GM19372 (cell line): ENCODE results near the gene DPAGT1.
"Not testable (repeated sequence)": the region's sequence is repeated elsewhere in the genome, so short reads cannot be mapped to it uniquely, and the experiment has no call there.

Source experiments
- ATAC-seq: cut with Tn5 transposase; IDR thresholded peaks from one replicate; pipeline ENCODE4 v1.9.1; 2021; ENCODE audit warnings: mild to moderate bottlenecking, low read depth, moderate library complexity; ENCODE audit not compliant: unreplicated experiment

The DPAGT1 gene

GRCh38 chr11:119116235-119116594 lies 14.6 kb upstream of the DPAGT1 start:
- ATAC-seq, result no peak

GRCh38 chr11:119115484-119116234 lies 14.0 kb upstream of the DPAGT1 start:
- no peak for ATAC-seq

GRCh38 chr11:119114351-119114750 lies 12.7 kb upstream of the DPAGT1 start:
- ATAC-seq, result no peak

- no peak for ATAC-seq
These were observed 12.1 kb upstream of the DPAGT1 start for GRCh38 chr11:119113716-119114115.

GRCh38 chr11:119112314-119113020 lies 10.8 kb upstream of the DPAGT1 start:
- no peak for ATAC-seq

- ATAC-seq, result no peak
These were observed 9.8 kb upstream of the DPAGT1 start for GRCh38 chr11:119111361-119111925.

- no peak for ATAC-seq
These were observed 8.8 kb upstream of the DPAGT1 start for GRCh38 chr11:119110439-119110838.

GRCh38 chr11:119109843-119110242 lies 8.2 kb upstream of the DPAGT1 start:
- ATAC-seq, result no peak

- no peak for ATAC-seq
These were observed 7.2 kb upstream of the DPAGT1 start for GRCh38 chr11:119108857-119109221.

GRCh38 chr11:119108146-119108856 lies 6.6 kb upstream of the DPAGT1 start:
- ATAC-seq, result no peak

GRCh38 chr11:119107538-119108145 lies 6.0 kb upstream of the DPAGT1 start:
- peak; percentile 12 for ATAC-seq

- ATAC-seq, result peak; percentile 80
These were observed 5.2 kb upstream of the DPAGT1 start, which contains the start of gene C2CD2L for GRCh38 chr11:119106564-119107537. Gene C2CD2L, plus strand, starts transcription at chr11:119107344. Its CDS starts 398 bp downstream, at chr11:119107742.

- no peak for ATAC-seq
These were observed 2.1 kb upstream of the DPAGT1 start for GRCh38 chr11:119103793-119104192.

GRCh38 chr11:119103161-119103664 lies 1.6 kb upstream of the DPAGT1 start:
- not testable (repeated sequence) for ATAC-seq

GRCh38 chr11:119100994-119101758 lies 477 bp downstream of the DPAGT1 start:
- ATAC-seq, result peak; percentile 10

GRCh38 chr11:119100246-119100970 lies 1.2 kb downstream of the DPAGT1 start:
- ATAC-seq, result no peak

GRCh38 chr11:119099711-119100110 lies 1.9 kb downstream of the DPAGT1 start:
- ATAC-seq, result no peak
